Chondrocyte (in vitro differentiated cells): ENCODE data around the gene ROBO2. TPM values are rescaled to one million over a fixed set of nuclear protein-coding genes. Genes with fewer than 3 reads are reported as not detected.

Experiments used
- DNase-seq: peaks from one replicate; pipeline ENCODE4 v3.0.0; 2021; ENCODE audit warnings: mixed read lengths, low spot score
- H3K27ac Mint-ChIP-seq: one replicate; pipeline ENCODE4 v1.8.0; 2021; ENCODE audit warnings: mild to moderate bottlenecking, moderate library complexity, mixed read lengths; ENCODE audit not compliant: unreplicated experiment
- H3K27me3 Mint-ChIP-seq: 2 replicates; pipeline ENCODE4 v1.8.0; 2021; ENCODE audit warnings: low read depth, mixed read lengths
- H3K36me3 Mint-ChIP-seq: 2 replicates; pipeline ENCODE4 v1.8.0; 2021; ENCODE audit warnings: low read depth, mixed read lengths
- H3K4me1 Mint-ChIP-seq: 2 replicates; pipeline ENCODE4 v1.8.0; 2021; ENCODE audit warnings: low read depth, mild to moderate bottlenecking, mixed read lengths
- H3K4me3 Mint-ChIP-seq: one replicate; pipeline ENCODE4 v1.8.0; 2021; ENCODE audit warnings: mild to moderate bottlenecking, moderate library complexity, mixed read lengths; ENCODE audit not compliant: unreplicated experiment
- H3K9me3 Mint-ChIP-seq: 2 replicates; pipeline ENCODE4 v1.8.0; 2021; ENCODE audit warnings: low read depth, mixed read lengths
- total RNA-seq: library from RNA; stranded (reverse); gene quantifications from 3 replicates; pipeline ENCODE4 v1.2.1, GENCODE V29; 2021
- TF ChIP-seq, protein P1 (sequence below): fragments of 200-600 bp; sonication (generic); IDR thresholded peaks from 2 replicates; pipeline ENCODE4 v1.5.0; 2021; ENCODE audit warnings: antibody characterized with exemption, mild to moderate bottlenecking, moderate library complexity

Gene ROBO2
- total RNA-seq, 1 donor from 2014 or later = 1.7 TPM

GRCh38 chr3:77377717-77378116, 337.8 kb downstream of the ROBO2 start:
- no peak overlapping the region for H3K27ac Mint-ChIP-seq
- H3K27me3 Mint-ChIP-seq = no peaks in the 10 kb centered on the region
- DNase-seq = no peak
- H3K9me3 Mint-ChIP-seq = no peaks in the 10 kb centered on the region
- no peak overlapping the region for H3K4me3 Mint-ChIP-seq
- TF ChIP-seq, protein P1, sequence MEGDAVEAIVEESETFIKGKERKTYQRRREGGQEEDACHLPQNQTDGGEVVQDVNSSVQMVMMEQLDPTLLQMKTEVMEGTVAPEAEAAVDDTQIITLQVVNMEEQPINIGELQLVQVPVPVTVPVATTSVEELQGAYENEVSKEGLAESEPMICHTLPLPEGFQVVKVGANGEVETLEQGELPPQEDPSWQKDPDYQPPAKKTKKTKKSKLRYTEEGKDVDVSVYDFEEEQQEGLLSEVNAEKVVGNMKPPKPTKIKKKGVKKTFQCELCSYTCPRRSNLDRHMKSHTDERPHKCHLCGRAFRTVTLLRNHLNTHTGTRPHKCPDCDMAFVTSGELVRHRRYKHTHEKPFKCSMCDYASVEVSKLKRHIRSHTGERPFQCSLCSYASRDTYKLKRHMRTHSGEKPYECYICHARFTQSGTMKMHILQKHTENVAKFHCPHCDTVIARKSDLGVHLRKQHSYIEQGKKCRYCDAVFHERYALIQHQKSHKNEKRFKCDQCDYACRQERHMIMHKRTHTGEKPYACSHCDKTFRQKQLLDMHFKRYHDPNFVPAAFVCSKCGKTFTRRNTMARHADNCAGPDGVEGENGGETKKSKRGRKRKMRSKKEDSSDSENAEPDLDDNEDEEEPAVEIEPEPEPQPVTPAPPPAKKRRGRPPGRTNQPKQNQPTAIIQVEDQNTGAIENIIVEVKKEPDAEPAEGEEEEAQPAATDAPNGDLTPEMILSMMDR = no peak
- H3K36me3 Mint-ChIP-seq = no peaks in the 10 kb centered on the region
- peaks cover 5% of the 10 kb centered on the region for H3K4me1 Mint-ChIP-seq

DNA sequence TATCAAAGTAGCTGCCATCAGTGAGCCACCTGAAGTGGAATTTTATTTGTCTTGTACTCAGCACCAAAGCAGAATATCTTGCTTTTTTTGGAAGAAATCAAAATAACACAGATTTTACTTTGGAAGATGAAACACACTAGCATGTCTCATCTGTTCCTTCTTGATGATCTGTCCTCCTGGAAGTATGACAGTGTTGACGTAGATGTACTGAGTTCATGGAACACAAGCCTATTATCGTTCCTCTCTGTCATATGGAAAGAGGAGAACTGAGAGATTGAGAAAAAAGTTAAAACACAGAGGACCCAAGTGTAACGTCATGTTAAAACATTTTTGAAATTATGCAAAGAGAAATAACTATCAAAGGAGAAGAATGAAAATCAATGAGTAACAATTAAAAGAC, 340.2 kb downstream of the ROBO2 start:
- TF ChIP-seq, protein P1 = no peak
- no peaks in the 10 kb centered on the region for H3K27me3 Mint-ChIP-seq
- no peaks in the 10 kb centered on the region for H3K9me3 Mint-ChIP-seq
- peaks cover 5% of the 10 kb centered on the region for H3K4me1 Mint-ChIP-seq
- H3K4me3 Mint-ChIP-seq = no peak overlapping the region
- no peak for DNase-seq
- no peaks in the 10 kb centered on the region for H3K36me3 Mint-ChIP-seq
- H3K27ac Mint-ChIP-seq = no peak overlapping the region

GRCh38 chr3:77381431-77381830, 341.5 kb downstream of the ROBO2 start:
- TF ChIP-seq, protein P1 = no peak
- Mint-ChIP-seq H3K9me3 (no peaks in the 10 kb centered on the region), H3K27me3 (no peaks in the 10 kb centered on the region), H3K27ac (no peak overlapping the region), H3K4me1 (peaks cover 5% of the 10 kb centered on the region), H3K36me3 (no peaks in the 10 kb centered on the region), H3K4me3 (no peak overlapping the region)
- DNase-seq = no peak

DNA sequence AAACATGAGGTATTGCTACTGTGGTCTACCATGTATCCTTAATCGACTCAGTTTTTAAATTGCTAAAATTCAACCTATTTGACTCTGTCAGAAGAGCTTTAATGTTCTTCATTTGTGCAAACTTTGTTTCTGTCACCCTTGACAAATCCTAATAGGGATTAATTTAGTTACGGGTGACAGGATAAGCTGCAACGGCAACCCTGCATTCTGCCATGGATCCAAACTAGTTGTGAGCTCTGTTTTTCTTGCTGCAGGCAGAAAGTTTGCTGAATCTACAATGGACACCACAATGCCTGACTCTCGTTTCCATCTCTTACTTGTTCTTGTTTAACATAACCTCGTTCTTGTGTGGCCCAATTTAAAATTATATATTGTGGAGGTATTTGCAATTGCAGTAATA, 352.3 kb downstream of the ROBO2 start:
- TF ChIP-seq, protein P1 = no peak
- no peaks in the 10 kb centered on the region for H3K27me3 Mint-ChIP-seq
- no peaks in the 10 kb centered on the region for H3K36me3 Mint-ChIP-seq
- no peaks in the 10 kb centered on the region for H3K4me1 Mint-ChIP-seq
- no peak overlapping the region for H3K4me3 Mint-ChIP-seq
- H3K9me3 Mint-ChIP-seq = no peaks in the 10 kb centered on the region
- no peak for DNase-seq
- no peak overlapping the region for H3K27ac Mint-ChIP-seq

DNA sequence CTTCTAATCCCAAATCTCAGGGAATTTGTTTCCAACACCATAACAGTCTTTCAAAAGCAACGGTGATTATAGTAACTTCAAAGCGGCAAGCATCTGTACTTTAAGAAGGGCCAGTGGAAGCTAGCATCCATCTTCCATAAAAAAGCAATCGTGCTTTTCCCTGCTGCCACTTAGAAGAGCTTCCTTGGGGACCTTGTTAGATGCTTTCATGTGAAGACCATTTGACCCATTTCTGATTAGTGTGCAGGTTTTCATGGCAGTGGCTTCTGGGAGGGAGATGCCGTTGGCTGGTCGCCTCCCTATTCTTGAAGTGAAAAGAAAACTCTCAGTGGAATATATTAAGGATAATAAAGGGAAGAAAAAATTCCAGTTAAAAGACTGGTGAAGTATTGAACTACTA, 354.1 kb downstream of the ROBO2 start:
- TF ChIP-seq, protein P1 = no peak
- no peaks in the 10 kb centered on the region for H3K27me3 Mint-ChIP-seq
- H3K4me1 Mint-ChIP-seq = no peaks in the 10 kb centered on the region
- H3K4me3 Mint-ChIP-seq = no peak overlapping the region
- H3K27ac Mint-ChIP-seq = no peak overlapping the region
- no peak for DNase-seq
- H3K9me3 Mint-ChIP-seq = no peaks in the 10 kb centered on the region
- H3K36me3 Mint-ChIP-seq = no peaks in the 10 kb centered on the region
